Measurements from ENCODE around the gene CCDC92.

DNA sequence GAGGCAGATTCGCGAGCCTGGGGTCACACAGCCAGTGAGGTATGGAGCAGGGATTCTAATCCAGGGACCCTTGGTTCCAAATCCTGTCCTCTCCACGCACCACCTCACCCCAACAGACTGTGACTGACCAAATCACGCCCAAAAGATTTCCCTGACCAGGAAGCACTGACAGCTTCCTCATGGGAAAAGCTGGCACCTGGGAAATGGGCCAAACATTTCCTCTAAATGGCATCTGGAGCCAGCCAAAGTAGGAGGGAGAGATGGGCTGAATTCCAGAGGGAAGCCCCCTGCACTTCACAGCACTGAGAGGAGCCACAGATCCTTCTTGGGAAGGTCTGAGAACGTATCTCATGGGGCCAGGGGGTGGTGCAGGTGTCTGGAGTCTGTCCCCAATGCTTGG, 28.8 kb downstream of the CCDC92 start:
- TF ChIP-seq, protein P1, sequence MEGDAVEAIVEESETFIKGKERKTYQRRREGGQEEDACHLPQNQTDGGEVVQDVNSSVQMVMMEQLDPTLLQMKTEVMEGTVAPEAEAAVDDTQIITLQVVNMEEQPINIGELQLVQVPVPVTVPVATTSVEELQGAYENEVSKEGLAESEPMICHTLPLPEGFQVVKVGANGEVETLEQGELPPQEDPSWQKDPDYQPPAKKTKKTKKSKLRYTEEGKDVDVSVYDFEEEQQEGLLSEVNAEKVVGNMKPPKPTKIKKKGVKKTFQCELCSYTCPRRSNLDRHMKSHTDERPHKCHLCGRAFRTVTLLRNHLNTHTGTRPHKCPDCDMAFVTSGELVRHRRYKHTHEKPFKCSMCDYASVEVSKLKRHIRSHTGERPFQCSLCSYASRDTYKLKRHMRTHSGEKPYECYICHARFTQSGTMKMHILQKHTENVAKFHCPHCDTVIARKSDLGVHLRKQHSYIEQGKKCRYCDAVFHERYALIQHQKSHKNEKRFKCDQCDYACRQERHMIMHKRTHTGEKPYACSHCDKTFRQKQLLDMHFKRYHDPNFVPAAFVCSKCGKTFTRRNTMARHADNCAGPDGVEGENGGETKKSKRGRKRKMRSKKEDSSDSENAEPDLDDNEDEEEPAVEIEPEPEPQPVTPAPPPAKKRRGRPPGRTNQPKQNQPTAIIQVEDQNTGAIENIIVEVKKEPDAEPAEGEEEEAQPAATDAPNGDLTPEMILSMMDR (IDR thresholded peaks at IDR 0.05), result no peak
- TF ChIP-seq EP300 (IDR thresholded peaks at IDR 0.05; ENCODE audit: low read depth) (no peak), POLR2AphosphoS5 (IDR thresholded peaks at IDR 0.05) (no peak)
